Measurements from ENCODE around the gene KIRREL1.

DNA sequence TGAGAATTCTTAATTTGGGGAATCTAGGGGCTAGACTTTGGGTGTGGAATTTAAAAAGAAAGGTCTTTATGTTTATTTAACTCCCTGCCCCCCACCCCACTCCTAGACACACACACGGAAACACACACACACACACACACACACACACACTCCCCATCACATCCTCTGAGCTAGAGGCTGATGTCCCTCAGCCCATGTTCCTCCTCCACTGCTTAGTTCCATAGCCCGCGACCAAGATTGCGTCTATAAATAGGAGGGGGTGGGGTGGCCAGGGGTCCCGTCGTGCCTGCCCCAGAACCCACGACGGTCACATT lies 655 bp upstream of the KIRREL1 start:
- TF ChIP-seq, protein P1, sequence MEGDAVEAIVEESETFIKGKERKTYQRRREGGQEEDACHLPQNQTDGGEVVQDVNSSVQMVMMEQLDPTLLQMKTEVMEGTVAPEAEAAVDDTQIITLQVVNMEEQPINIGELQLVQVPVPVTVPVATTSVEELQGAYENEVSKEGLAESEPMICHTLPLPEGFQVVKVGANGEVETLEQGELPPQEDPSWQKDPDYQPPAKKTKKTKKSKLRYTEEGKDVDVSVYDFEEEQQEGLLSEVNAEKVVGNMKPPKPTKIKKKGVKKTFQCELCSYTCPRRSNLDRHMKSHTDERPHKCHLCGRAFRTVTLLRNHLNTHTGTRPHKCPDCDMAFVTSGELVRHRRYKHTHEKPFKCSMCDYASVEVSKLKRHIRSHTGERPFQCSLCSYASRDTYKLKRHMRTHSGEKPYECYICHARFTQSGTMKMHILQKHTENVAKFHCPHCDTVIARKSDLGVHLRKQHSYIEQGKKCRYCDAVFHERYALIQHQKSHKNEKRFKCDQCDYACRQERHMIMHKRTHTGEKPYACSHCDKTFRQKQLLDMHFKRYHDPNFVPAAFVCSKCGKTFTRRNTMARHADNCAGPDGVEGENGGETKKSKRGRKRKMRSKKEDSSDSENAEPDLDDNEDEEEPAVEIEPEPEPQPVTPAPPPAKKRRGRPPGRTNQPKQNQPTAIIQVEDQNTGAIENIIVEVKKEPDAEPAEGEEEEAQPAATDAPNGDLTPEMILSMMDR (IDR thresholded peaks at IDR 0.05) = no peak
- TF ChIP-seq POLR2A (IDR thresholded peaks at IDR 0.05) = no peak
